ENCODE data around the gene TM7SF2.

Gene TM7SF2

GRCh38 chr11:65108469-65109123 lies 3.1 kb upstream of the TM7SF2 start:
- H2AFZ ChIP-seq (ENCODE audit: low read depth, low read length, severe bottlenecking): no peak overlapping the region
- no peaks in the 10 kb centered on the region for H3K27me3 ChIP-seq (ENCODE audit: low read length)
- no peaks in the 10 kb centered on the region for H3K9me3 ChIP-seq (ENCODE audit: insufficient read depth, low read length)
- H3K4me2 ChIP-seq (ENCODE audit: low read depth, low read length, poor library complexity, severe bottlenecking): no peak overlapping the region
- no peak overlapping the region for H3K4me3 ChIP-seq (ENCODE audit: insufficient read depth, low read length, poor library complexity, severe bottlenecking)
- H3F3A ChIP-seq (ENCODE audit: insufficient read depth): peaks cover 9% of the 10 kb centered on the region
- no peak for TF ChIP-seq EZH2phosphoT487 (conservative IDR thresholded peaks at IDR 0.05; ENCODE audit: low read length)
- TF ChIP-seq CTCF (IDR thresholded peaks at IDR 0.05; ENCODE audit: insufficient read depth, low read length, poor library complexity, severe bottlenecking): no peak
- no peak overlapping the region for H3K9ac ChIP-seq (ENCODE audit: low read length)
- H4K20me1 ChIP-seq (ENCODE audit: low read depth, low read length): no peaks in the 10 kb centered on the region
- H3K79me2 ChIP-seq (ENCODE audit: insufficient read depth, low read length): no peaks in the 10 kb centered on the region
- H3K27ac ChIP-seq (ENCODE audit: low read depth, low read length): no peak overlapping the region
- H3K36me3 ChIP-seq (ENCODE audit: low read length): no peaks in the 10 kb centered on the region
- no peaks in the 10 kb centered on the region for H3K9me2 ChIP-seq (replicated peaks; ENCODE audit: insufficient read depth, low read length)

GRCh38 chr11:65109231-65110198 lies 2.2 kb upstream of the TM7SF2 start:
- TF ChIP-seq CTCF (IDR thresholded peaks at IDR 0.05; ENCODE audit: insufficient read depth, low read length, poor library complexity, severe bottlenecking): no peak
- TF ChIP-seq EZH2phosphoT487 (conservative IDR thresholded peaks at IDR 0.05; ENCODE audit: low read length): no peak
- no peak overlapping the region for H3K27ac ChIP-seq (ENCODE audit: low read depth, low read length)

GRCh38 chr11:65110354-65110861 lies 1.3 kb upstream of the TM7SF2 start:
- peak overlapping the region; percentile 15 for H3K4me2 ChIP-seq (ENCODE audit: low read depth, low read length, poor library complexity, severe bottlenecking)
- no peaks in the 10 kb centered on the region for H3K79me2 ChIP-seq (ENCODE audit: insufficient read depth, low read length)
- peaks cover 16% of the 10 kb centered on the region for H3F3A ChIP-seq (ENCODE audit: insufficient read depth)
- H2AFZ ChIP-seq (ENCODE audit: low read depth, low read length, severe bottlenecking): no peak overlapping the region
- H3K27me3 ChIP-seq (ENCODE audit: low read length): no peaks in the 10 kb centered on the region
- peak; percentile 82 for TF ChIP-seq CTCF (IDR thresholded peaks at IDR 0.05; ENCODE audit: insufficient read depth, low read length, poor library complexity, severe bottlenecking)
- no peak for TF ChIP-seq EZH2phosphoT487 (conservative IDR thresholded peaks at IDR 0.05; ENCODE audit: low read length)
- no peak overlapping the region for H3K4me3 ChIP-seq (ENCODE audit: insufficient read depth, low read length, poor library complexity, severe bottlenecking)
- peak overlapping the region; percentile 47 for H3K27ac ChIP-seq (ENCODE audit: low read depth, low read length)
- no peaks in the 10 kb centered on the region for H3K36me3 ChIP-seq (ENCODE audit: low read length)
- H3K9ac ChIP-seq (ENCODE audit: low read length): peak overlapping the region; percentile 14; the same call in 1 of the 2 replicates
- no peaks in the 10 kb centered on the region for H4K20me1 ChIP-seq (ENCODE audit: low read depth, low read length)
- no peaks in the 10 kb centered on the region for H3K9me3 ChIP-seq (ENCODE audit: insufficient read depth, low read length)
- no peaks in the 10 kb centered on the region for H3K9me2 ChIP-seq (replicated peaks; ENCODE audit: insufficient read depth, low read length)

More at GRCh38 chr11:65109231-65110198, 2.2 kb upstream of the TM7SF2 start:
- Histone ChIP-seq H3K79me2 (ENCODE audit: insufficient read depth, low read length) (no peaks in the 10 kb centered on the region), H3K9me2 (replicated peaks; ENCODE audit: insufficient read depth, low read length) (no peaks in the 10 kb centered on the region), H3K4me2 (ENCODE audit: low read depth, low read length, poor library complexity, severe bottlenecking) (no peak overlapping the region), H3K36me3 (ENCODE audit: low read length) (no peaks in the 10 kb centered on the region), H4K20me1 (ENCODE audit: low read depth, low read length) (no peaks in the 10 kb centered on the region), H3K9me3 (ENCODE audit: insufficient read depth, low read length) (no peaks in the 10 kb centered on the region), H3K4me3 (ENCODE audit: insufficient read depth, low read length, poor library complexity, severe bottlenecking) (no peak overlapping the region), H3K9ac (ENCODE audit: low read length) (no peak overlapping the region), H2AFZ (ENCODE audit: low read depth, low read length, severe bottlenecking) (no peak overlapping the region), H3F3A (ENCODE audit: insufficient read depth) (peaks cover 16% of the 10 kb centered on the region), H3K27me3 (ENCODE audit: low read length) (no peaks in the 10 kb centered on the region)

All from SU-DHL-6 (cell line).